Measurements from ENCODE around the gene ACTG1. TPM values are rescaled to one million over a fixed set of nuclear protein-coding genes. Genes with fewer than 3 reads are reported as not detected.

The ACTG1 gene
- total and polyA plus RNA-seq, 11 donors, result 149 to 1,653 (median 423) TPM

DNA sequence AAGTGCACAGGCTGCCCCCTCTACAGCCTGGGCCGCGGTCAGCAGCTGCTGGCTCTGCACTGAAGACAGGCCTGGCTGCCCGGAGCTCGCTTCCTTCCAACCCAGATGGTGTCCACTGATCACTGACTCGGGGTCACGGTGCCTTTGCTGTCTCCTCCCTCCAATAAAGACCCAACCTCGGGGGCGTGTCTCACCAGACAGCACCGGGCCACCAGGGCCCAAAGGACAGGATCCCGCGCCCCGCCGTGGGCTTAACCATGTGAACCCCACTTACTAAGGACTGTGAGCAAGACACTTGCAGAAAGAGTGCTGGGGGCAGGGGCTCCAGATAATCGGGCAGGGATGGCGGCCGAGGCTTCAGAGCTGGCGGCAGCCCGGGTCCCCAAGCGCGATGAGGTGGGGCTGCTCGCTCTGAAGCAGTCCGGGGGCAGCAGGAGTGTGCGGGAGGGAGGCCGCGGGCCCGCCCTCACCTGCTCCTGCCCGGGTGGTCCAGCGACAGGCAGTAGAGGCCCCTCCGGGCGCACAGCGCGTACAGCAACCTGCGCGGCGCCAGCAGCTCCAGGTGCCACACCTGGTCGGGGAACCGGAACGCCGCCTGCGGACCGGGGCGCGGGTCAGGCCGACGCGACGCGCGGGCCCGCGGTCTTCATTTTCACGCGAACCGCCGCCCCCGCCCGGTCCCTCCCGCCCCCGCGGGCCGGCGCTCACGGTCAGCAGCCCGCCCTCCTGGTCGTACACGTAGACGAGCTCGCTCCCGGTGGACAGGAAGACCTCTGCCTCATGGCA, 39.1 kb upstream of the ACTG1 start:
- WGBS, 4 donors, result 0 to 2% (median 1%) methylated on average over 26 to 69 of the region's 69 CpGs
- ATAC-seq (peak in 1 of 4 donors; percentile 0), DNase-seq (peak in 2 of 5 donors; percentile 30 to 67)
- intact Hi-C loops (cut with DNase I), result loop anchor here in 6 of 10 donors (2.0 to 5.0 kb wide), 5 partner anchors 29 to 64 kb away; partner anchors contain the start of gene ACTG1 (in 1 of the 6)
- H3K9me3 ChIP-seq, result no peaks in the 10 kb centered on the region
- H3K4me3 ChIP-seq, result peak overlapping the region; percentile 82 to 100 (median 92)
- H3K27me3 ChIP-seq, result no peaks in the 10 kb centered on the region
- H3K27ac ChIP-seq, result peak overlapping the region; percentile 77 to 95 (median 90)
- TF ChIP-seq, protein P1, sequence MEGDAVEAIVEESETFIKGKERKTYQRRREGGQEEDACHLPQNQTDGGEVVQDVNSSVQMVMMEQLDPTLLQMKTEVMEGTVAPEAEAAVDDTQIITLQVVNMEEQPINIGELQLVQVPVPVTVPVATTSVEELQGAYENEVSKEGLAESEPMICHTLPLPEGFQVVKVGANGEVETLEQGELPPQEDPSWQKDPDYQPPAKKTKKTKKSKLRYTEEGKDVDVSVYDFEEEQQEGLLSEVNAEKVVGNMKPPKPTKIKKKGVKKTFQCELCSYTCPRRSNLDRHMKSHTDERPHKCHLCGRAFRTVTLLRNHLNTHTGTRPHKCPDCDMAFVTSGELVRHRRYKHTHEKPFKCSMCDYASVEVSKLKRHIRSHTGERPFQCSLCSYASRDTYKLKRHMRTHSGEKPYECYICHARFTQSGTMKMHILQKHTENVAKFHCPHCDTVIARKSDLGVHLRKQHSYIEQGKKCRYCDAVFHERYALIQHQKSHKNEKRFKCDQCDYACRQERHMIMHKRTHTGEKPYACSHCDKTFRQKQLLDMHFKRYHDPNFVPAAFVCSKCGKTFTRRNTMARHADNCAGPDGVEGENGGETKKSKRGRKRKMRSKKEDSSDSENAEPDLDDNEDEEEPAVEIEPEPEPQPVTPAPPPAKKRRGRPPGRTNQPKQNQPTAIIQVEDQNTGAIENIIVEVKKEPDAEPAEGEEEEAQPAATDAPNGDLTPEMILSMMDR (IDR thresholded peaks at IDR 0.05), result peak in 1 of 12 donors; percentile 6
- no peak for TF ChIP-seq POLR2A (IDR thresholded peaks at IDR 0.05)
- peaks cover 0 to 50% (median 28%) of the 10 kb centered on the region in 12 donors for H3K4me1 ChIP-seq
- H3K36me3 ChIP-seq, result peaks cover 0 to 44% (median 32%) of the 10 kb centered on the region in 9 donors

DNA sequence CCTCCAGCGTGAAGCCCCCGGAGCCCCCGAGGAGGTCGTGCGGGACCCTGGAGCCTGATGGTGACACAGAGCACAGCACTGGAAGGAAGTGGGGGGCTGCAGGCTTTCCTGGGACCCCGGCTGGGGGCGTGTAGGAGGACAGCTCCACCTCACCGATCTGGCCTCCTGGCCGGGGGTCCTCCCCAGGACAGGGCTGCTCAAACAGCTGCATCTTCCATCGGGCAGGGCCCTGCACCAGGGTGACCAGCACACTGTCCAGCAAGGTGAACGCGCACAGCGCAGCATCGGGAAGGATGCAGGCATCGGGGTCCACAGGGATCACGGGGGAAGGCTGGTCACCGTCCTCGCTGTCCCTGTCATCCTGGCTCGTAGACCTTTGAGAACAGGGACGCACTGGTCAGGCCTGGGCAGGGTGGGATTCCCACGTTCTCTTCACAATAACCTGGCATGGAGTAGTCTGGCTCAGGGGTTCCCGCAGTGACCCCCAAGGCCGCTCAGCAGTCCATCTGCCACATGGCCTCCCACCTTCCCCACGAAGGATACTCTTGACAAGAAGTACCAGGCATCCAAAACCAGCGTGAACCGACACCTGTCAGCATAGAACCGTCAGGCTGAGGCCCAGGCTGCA, 38.3 kb upstream of the ACTG1 start:
- peak in 2 of 5 donors; percentile 25 to 60 for DNase-seq
- Histone ChIP-seq H3K9me3 (no peaks in the 10 kb centered on the region), H3K27me3 (no peaks in the 10 kb centered on the region), H3K4me3 (peak overlapping the region in 11 of 12 donors; percentile 82 to 100 (median 93)), H3K4me1 (peaks cover 0 to 43% (median 24%) of the 10 kb centered on the region in 12 donors), H3K36me3 (peaks cover 0 to 46% (median 37%) of the 10 kb centered on the region in 9 donors), H3K27ac (peak overlapping the region in 3 of 12 donors; percentile 86 to 93 (median 91))
- no peak for ATAC-seq
- intact Hi-C loops (cut with DNase I), result loop anchor here in 6 of 10 donors (2.0 to 5.0 kb wide), 5 partner anchors 28 to 64 kb away; partner anchors contain the start of gene ACTG1 (in 1 of the 6)
- WGBS, 4 donors, result 80 to 93% (median 85%) methylated on average over 16 to 27 of the region's 27 CpGs
- no peak for TF ChIP-seq POLR2A (IDR thresholded peaks at IDR 0.05)
- TF ChIP-seq, protein P1 (IDR thresholded peaks at IDR 0.05), result no peak

DNA sequence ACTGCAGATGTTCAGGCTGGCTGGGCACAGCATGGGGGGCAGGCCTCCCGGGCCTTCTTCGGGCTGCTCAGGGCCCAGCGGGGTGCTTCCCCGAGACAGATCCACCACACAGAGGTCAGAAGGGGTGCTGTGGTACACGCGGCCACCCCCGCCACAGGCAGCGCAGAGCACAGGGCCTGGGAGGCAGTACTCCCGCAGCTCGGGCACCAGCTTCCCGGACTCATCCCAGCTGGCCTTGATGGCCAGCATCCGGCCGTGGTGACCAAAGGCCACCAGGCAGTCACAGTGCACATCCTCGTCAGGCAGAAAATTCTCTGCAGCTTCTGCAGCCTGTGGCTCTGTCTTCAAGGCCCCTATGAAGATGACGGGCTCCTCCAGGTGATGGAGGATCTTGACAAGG, 37.7 kb upstream of the ACTG1 start:
- Histone ChIP-seq H3K4me1 (peaks cover 0 to 41% (median 23%) of the 10 kb centered on the region in 12 donors), H3K27ac (no peak overlapping the region), H3K9me3 (no peaks in the 10 kb centered on the region), H3K27me3 (no peaks in the 10 kb centered on the region), H3K4me3 (no peak overlapping the region), H3K36me3 (peaks cover 0 to 53% (median 42%) of the 10 kb centered on the region in 9 donors)
- peak in 1 of 5 donors; percentile 58 for DNase-seq
- TF ChIP-seq, protein P1 (IDR thresholded peaks at IDR 0.05), result no peak
- no peak for TF ChIP-seq POLR2A (IDR thresholded peaks at IDR 0.05)
- intact Hi-C loops (cut with DNase I), result loop anchor here in 6 of 10 donors (2.0 to 5.0 kb wide), 5 partner anchors 27 to 63 kb away; partner anchors contain the start of gene ACTG1 (in 1 of the 6)
- no peak for ATAC-seq
- WGBS, 4 donors, result 94 to 97% (median 96%) methylated on average over 6 to 15 of the region's 15 CpGs
